ENCODE results near the gene FGF18. TPM values are rescaled to one million over a fixed set of nuclear protein-coding genes. Genes with fewer than 3 reads are reported as not detected.

The FGF18 gene
- total RNA-seq, 1 donor from 2014 or later: 1.7 TPM

DNA sequence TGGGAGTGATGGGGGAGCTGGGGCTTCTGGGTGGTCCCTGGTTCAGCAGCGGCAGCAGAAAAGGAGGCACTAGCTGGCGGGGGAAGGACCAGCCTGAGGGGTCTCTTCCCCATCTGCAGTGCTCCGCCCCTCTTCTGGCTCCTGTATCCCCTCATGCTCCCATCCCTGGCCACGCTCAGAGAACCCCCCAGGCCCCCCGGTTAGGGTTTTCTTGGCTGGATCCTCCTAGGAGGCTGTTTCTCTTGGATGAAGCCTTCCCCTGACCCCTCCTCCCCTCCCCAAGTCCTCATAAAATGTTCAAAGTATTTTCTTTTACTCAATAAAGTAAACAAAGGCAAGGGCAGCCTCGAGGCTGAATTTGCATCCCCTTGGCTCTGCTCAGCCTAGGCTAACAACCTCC lies 60.8 kb downstream of the FGF18 start:
- no peak overlapping the region for H3K4me3 Mint-ChIP-seq
- DNase-seq (ENCODE audit: extremely low spot score, unreplicated experiment): no peak
- H3K9me3 Mint-ChIP-seq: no peaks in the 10 kb centered on the region
- TF ChIP-seq, protein P1, sequence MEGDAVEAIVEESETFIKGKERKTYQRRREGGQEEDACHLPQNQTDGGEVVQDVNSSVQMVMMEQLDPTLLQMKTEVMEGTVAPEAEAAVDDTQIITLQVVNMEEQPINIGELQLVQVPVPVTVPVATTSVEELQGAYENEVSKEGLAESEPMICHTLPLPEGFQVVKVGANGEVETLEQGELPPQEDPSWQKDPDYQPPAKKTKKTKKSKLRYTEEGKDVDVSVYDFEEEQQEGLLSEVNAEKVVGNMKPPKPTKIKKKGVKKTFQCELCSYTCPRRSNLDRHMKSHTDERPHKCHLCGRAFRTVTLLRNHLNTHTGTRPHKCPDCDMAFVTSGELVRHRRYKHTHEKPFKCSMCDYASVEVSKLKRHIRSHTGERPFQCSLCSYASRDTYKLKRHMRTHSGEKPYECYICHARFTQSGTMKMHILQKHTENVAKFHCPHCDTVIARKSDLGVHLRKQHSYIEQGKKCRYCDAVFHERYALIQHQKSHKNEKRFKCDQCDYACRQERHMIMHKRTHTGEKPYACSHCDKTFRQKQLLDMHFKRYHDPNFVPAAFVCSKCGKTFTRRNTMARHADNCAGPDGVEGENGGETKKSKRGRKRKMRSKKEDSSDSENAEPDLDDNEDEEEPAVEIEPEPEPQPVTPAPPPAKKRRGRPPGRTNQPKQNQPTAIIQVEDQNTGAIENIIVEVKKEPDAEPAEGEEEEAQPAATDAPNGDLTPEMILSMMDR (conservative IDR thresholded peaks at IDR 0.05): no peak
- H3K36me3 Mint-ChIP-seq: no peaks in the 10 kb centered on the region
- no peak overlapping the region for H3K27ac Mint-ChIP-seq
- H3K27me3 Mint-ChIP-seq: no peaks in the 10 kb centered on the region
- H3K4me1 Mint-ChIP-seq (ENCODE audit: unreplicated experiment): peaks cover 10% of the 10 kb centered on the region

DNA sequence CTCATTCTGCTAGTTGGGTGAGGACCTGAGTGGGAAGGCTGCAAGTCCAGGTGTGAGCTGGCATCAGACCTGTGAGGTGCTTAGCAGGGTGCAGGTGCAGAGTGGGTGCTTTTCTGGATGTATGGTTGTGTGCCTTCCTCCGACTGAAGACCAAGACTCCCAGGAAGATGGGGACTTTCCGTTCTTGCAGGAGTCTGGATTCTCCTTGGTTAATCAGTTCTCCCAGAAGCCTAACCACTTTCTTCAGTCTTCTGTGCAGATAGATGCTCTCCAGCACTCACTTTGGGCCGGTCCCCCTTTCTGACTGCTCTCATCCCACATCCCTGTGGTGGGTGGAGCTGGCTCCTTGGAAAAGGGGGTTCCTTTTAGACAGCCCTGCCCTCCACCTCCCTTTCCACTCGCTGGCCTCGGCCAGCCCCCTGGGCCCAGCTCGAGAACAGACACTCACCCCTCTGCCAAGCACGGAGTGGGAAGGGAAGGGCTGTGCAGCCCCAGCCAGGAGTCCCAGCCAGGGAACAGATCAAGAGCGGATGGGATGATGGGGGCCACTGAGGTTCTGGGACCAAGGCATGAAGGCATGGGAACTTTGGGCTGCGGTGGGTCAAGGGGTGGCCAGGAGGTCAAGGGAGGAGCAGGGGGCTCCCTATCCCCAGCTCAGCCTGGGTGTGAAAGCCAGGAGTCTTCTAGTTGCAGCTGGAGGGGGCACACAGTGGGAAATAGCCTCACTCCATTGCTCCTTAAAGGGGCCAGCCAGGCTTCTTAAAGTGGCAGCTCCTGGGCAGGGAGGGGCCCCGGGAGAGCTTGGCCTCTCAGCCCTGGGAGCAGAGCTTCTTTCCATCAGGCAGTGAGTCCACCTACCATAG lies 62.4 kb downstream of the FGF18 start:
- Mint-ChIP-seq H3K4me3 (no peak overlapping the region), H3K27ac (no peak overlapping the region)

DNA sequence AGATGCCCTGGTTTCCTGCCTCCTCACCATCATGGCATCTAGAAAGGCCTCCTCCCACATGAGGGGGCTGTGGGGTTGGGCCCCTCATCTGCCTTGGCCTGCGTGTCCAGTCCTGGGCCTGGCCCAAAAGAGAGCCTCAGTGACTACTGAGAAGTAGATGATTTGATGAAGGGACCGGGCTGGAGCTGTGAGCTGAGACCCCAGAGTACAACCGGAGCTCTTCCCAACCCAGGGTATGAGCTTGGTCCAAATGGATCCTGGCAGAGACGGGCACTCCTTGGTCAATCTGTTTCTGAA lies 62.9 kb downstream of the FGF18 start:
- Mint-ChIP-seq H3K9me3 (no peaks in the 10 kb centered on the region), H3K4me1 (ENCODE audit: unreplicated experiment) (peaks cover 10% of the 10 kb centered on the region), H3K36me3 (no peaks in the 10 kb centered on the region), H3K27ac (no peak overlapping the region), H3K27me3 (peaks cover 6% of the 10 kb centered on the region), H3K4me3 (no peak overlapping the region)
- DNase-seq (ENCODE audit: extremely low spot score, unreplicated experiment): no peak
- TF ChIP-seq, protein P1 (conservative IDR thresholded peaks at IDR 0.05): no peak

More for the DNA sequence above, 62.4 kb downstream of the FGF18 start:
- no peak for DNase-seq (ENCODE audit: extremely low spot score, unreplicated experiment)
- TF ChIP-seq, protein P1 (conservative IDR thresholded peaks at IDR 0.05): no peak
- peaks cover 10% of the 10 kb centered on the region for H3K4me1 Mint-ChIP-seq (ENCODE audit: unreplicated experiment)
- no peaks in the 10 kb centered on the region for H3K9me3 Mint-ChIP-seq
- no peaks in the 10 kb centered on the region for H3K36me3 Mint-ChIP-seq
- peaks cover 1% of the 10 kb centered on the region for H3K27me3 Mint-ChIP-seq

DNA sequence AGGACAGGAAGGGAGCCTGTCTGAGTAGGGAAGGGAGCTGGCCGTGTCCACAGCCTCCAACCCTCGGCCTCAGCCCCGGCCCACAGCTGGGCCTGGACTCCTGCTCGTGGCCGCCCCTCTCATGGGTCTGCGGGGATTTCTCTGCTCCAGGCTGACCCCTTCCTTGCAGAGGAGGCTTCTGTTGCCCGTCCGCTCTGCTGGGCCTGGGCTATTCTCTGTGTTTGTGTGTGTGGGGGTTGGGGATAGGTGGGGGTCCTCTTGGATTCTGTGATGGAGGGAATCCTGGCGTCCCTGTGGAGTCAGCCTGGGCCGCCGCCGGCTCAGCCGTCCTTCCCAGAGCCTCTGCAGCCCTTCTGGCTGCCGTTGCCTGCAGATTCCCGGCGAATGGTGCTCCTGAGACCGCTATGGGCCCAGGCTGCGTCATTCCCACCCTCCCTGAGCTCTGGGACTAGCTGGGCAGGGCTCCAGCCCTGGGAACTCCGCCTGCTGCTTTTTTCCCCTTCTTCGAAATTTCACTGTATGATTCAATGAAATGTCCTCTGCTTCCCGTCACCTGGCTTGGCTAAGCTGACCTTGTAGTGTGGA lies 64.2 kb downstream of the FGF18 start:
- TF ChIP-seq, protein P1 (conservative IDR thresholded peaks at IDR 0.05): no peak
- peaks cover 10% of the 10 kb centered on the region for H3K4me1 Mint-ChIP-seq (ENCODE audit: unreplicated experiment)
- H3K9me3 Mint-ChIP-seq: no peaks in the 10 kb centered on the region
- no peaks in the 10 kb centered on the region for H3K36me3 Mint-ChIP-seq
- DNase-seq (ENCODE audit: extremely low spot score, unreplicated experiment): no peak
- no peak overlapping the region for H3K4me3 Mint-ChIP-seq
- no peak overlapping the region for H3K27ac Mint-ChIP-seq
- peaks cover 9% of the 10 kb centered on the region for H3K27me3 Mint-ChIP-seq

DNA sequence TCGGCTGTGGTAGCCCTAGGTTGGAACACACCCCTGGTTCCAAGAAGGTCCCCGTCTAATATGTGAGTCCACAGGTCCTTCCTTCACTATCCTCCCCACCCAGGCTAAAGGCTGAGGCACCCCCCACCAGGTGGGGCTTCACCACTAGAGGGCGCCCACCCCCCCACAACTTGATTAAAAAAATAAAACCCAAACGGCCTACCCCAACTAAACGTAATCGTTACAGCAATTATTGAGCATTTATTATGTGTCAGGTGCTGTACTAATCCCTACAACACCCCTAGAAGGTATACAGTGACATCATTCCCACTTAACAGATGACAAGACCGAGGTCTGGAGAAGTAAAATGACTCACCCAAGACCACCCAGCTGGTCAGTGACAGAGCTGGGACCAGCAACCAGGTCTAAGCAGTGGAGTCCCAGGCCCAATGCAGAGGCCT lies 65.0 kb downstream of the FGF18 start:
- no peak for DNase-seq (ENCODE audit: extremely low spot score, unreplicated experiment)
- Mint-ChIP-seq H3K4me1 (ENCODE audit: unreplicated experiment) (peaks cover 10% of the 10 kb centered on the region), H3K9me3 (no peaks in the 10 kb centered on the region), H3K36me3 (no peaks in the 10 kb centered on the region), H3K4me3 (no peak overlapping the region), H3K27me3 (peaks cover 9% of the 10 kb centered on the region), H3K27ac (no peak overlapping the region)
- TF ChIP-seq, protein P1 (conservative IDR thresholded peaks at IDR 0.05): peak; percentile 79
